HG03103 (cell line): Measurements from ENCODE around the gene NEDD4L.
"Not testable (repeated sequence)": the region's sequence is repeated elsewhere in the genome, so short reads cannot be mapped to it uniquely, and the experiment has no call there.

Experiments used
- ATAC-seq: cut with Tn5 transposase; IDR thresholded peaks from one replicate; pipeline ENCODE4 v1.9.1; 2021; ENCODE audit warnings: low read depth; ENCODE audit not compliant: unreplicated experiment

NEDD4L gene

DNA sequence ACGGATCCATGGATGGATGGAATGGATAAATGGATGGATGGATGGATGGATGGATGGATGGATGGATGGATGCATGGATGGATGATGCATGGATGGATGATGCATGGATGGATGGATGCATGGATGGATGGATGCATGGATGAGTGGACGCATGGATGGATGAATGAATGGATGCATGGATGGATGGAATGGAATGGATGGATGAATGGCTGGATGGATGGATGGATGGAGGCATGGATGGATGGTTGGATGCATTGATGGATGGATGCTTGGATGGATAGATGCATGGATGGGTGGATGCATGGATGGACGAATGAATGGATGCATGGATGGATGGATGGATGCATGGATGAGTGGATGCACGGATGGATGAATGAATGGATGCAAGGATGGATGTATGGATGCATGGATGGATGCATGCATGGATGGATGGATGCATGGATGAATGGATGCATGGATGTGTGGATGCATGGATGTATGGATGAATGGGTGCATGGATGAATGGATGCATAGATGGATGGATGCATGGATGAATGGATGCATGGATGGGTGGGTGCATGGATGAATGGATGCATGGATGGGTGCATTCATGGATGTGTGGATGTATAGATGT lies 375.7 kb downstream of the NEDD4L start:
- no peak for ATAC-seq

DNA sequence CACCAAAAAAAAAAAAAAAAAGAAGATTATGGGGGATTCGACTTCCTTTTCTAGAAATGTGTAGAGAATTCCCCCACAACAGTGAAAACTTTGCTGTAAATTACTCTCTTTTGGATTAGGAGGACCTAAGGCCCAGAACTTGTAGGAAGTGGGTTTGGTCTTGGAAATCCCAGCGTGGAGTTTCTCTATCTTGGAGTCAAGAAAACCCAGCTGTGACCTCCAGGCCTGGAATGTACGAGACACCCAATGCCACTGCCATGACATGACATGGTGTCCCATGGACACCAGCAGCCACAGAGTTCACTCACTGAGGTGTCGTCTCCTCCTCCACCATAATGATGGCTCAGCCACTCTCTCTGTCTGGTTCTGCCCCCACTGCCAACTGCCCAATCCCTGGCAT lies 382.6 kb downstream of the NEDD4L start:
- ATAC-seq: no peak

DNA sequence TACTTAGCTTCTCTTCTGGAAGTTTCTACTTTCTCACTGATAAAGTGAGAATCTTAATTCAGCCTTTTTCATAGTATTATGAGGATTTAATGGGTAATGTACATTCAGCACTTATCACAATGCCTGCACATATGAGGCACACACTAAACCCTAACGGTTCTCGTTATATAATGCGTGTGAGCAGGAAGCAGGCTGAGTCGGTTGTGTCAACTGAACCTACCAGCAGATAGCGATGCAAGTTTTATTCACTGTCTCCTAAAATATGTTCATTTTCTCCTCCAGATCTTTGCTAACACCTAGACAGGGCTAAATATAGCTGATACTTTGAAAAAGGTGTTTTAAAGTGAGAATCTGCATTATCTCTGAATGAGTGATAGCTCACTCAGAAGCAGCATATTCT lies 383.3 kb downstream of the NEDD4L start:
- ATAC-seq: no peak

DNA sequence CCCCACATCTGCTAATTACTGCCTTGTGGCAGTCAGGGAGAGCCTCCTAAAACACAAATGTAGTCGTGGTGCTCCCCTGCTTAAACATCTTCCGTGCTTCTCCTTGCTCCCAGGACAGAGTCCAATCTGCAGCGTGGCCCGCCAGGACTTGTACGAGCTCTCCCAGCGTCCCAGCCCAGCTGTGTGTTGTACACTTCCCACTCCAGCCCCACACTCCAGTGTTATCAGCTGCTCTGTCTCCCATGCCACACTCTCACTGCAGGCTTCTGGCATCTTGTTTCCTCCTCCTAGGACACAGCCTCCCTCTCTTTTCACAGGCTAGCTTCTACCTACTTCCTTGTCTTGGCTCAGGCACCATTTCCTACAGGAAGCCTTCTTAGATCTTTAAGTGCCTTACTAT lies 385.4 kb downstream of the NEDD4L start:
- ATAC-seq: no peak

DNA sequence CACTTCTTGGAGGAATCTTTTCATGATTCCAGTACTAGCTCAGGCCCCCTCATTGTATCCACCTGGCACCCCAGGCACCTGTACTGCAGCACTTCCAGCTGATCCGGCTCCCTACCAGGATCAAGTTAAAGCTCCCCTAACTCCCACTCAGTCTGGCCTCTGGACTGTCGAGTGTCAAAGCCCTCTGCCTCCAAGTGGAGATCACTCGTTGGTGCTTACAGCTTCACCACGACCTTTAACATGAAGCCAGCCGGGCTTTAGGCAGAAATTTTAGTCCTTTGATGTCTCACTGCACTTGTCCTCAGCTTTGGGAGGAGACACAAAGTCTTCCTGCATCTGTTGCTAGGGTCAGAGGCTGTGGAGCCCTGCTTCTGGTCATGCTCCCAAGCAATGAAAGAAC lies 387.2 kb downstream of the NEDD4L start:
- ATAC-seq: no peak

DNA sequence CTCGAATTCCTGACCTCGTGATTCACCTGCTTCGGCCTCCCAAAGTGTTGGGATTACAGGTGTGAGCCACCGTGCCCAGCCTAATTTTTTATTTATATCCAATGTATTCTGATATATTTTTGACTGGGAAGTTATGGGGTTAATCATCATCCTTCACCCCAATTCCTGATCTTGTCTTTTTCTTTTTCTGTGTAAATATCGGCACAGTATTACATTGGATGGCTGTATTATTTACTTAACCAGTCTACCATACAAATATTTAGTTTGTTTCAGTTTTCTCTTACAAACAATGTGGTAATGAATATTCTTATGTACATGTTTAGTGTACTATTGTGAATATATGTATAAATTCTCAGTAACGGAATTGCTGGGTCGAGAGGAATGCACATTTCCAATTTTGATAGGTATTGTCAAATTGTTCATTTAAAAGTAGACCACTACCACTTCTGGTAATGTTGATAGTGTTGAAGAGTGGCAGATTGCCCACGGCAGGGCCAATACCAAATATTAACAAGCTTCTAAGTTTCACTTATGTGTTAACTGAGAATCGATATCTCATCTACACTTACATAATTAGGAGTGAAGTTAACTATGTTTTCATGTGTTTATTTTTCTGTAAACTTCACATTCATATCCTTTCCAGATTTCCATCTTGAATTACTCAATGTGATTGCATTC lies 388.2 kb downstream of the NEDD4L start:
- no peak for ATAC-seq

DNA sequence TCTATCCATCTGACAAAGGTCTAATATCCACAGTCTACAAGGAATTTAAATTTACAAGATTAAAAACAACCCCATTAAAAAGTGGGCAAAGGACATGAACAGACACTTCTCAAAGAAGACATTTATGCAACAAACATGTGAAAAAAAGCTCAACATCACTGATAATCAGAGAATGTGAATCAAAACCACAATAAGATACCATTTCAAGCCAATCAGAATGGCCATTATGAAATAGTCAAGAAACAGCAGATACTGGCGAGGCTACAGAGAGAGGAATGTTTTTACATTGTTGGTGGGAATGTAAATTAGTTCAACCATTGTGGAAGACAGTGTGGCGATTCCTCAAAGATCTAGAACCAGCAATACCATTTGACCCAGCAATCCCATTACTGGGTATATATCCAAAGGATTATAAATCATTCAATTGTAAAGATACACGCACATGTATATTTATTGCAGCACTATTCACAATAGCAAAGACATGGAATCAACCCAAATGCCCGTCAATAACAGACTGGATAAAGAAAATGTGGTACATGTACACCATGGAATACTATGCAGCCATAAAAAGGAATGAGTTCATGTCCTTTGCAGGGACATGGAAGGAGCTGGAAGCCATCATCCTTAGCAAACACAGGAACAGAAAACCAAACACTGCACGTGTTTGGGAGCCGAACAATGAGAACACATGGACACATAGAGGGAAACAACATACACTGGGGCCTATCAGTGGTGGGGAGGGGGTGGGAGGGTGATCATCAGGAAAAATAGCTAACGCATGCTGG lies 391.4 kb downstream of the NEDD4L start:
- not testable (repeated sequence) for ATAC-seq

DNA sequence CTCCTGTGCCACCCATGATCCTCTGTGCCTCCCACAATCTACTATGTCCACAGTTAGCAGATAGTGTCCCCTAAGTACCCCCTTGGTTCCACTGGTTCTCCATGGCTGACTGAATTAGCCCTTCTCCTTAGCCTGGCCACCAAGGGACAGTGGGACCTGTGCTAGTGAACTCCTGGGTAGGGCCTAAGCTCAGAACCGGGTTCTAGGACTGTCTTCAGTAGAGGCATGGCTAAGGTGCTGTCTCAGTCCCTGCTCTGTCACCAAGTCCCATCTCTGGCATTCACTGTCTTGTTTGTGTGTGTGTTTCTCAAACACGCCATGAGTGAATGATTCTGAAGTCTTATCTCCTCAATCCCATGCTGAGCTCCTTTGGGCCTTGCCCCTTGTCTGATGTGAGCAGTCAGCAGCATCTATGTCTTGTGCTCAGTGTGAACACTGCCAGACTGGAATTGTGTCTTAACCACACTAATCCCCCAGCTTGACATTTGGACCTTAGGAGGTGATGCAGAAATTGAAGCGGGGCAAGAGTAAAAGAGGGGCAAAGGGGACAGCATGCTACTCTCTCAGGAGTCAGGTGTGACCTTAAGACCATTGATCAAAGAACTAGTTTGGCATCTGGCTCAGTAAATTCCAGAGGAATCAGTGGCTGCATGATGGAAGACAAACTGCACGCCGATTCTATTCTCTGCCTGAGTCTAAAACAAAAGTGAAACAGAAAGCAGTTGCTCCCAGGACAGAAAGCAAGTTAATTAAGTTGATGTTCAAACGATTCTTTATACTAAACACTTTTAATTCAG lies 394.3 kb downstream of the NEDD4L start:
- ATAC-seq: no peak

DNA sequence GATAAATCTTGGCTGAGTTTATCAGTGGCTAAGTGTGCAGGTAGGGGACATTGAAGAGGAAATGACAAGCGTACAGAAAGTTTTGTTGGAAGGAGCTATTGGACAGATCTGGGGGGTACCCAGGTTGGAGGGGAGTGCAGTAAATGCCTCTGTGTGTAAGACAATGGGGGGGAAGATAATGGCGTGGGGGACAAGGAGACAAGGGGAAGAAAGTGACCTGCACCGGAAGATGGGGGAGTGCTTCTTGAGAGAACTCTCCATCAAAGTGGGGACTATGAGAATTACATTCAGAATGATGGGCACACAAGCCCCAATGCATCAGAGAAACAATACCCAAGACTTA lies 394.9 kb downstream of the NEDD4L start:
- no peak for ATAC-seq

DNA sequence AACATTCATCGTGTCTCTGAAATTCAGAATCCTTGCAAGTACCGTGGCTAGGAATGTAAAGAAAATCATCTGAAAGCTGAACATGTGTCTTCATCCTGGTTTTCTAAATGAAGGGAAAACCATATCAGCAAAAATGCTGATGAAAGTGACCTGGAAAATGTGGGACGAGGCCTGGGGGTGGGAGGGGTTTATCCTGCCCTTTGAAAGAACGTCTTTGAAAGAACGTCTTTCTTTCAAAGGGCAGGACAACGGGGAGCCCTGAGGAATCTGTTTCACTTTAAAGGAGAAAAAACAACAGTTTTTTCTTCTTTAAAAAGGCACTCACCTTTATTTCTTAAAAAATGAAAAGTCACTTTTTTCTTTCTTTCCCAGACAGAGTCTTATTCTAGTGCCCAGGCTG lies 399.6 kb downstream of the NEDD4L start:
- ATAC-seq: no peak

DNA sequence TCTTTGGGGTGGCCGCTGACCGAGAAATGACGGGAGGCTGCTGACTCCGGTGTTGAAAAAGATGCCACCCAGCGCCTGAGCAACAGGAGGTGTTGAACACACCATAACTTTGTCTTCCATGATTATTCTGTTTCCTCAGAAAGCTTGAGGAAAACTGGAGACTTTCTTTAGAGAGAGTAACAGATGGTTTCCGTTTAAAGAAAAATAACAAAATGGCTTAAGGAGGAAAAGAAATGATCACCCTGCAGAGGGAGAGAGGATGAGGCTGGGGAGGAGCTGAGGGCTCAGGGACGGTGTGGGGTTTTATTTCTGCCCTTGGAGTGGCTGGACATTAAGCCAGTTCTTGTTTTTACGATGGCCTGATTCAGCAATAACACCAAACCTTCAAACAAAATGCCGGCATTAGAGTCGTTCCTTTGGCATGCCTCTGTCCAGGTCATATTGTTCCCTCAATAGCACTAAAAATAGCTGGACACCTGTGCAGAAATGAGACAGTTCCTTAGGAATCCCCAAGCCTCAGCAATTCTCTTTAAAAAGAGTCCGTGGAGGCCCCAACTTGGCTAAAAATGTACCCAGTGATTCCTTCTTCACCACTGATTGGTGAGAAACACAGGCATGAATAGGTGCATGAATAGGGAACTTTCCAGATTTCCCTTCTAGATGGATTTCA lies 402.5 kb downstream of the NEDD4L start:
- ATAC-seq: no peak

DNA sequence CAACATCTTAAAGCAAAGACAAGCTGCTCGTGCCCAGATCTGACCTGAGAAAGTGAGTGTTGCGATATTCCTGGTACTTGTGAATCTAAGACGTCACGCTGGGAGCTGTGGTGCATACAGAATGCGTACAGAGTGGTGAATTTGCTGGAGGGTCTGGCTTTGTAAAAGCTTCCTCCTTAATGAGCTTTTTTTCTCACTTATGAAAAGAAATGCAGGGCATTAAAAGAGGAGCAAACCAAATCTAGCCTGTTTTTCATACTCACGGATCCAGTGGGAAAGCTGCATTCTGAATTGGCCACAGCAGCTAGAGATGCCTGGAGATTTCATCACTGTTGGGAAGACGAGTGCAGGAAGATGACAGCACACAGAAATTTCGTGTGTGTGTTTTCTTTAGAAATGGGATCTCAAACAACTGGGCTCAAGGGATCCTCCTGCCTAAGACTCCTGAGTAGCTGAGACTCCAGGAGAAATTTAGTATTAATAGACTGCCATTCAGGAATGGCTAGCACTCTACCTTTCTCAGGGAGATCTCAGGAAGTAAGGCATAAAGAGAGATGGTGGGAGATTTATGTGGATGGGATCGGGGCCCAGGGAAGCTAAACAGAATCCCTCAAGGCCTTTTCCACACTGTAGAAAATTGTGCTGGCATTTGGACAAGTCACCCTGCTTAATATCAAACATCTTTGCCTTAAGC lies 403.5 kb downstream of the NEDD4L start:
- ATAC-seq: no peak

DNA sequence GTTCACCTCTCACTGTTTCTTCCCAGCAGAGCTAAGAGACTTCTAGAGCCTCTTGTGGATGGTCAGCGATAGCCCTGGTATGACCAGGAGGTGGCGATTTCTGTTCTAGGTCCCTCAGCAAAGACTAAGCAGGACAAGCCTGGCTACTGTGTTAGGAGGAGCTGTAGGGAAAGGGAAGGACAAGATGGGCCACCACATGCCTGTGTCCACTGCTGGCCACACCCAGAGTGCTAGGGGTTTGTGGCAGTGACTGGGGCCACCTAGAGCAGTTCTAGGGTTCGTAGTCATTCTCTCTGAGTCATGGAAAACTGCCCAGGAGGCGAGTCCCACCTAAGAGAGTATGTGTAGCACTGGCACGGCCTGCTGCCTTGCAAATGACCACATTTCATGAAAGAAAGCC lies 405.4 kb downstream of the NEDD4L start:
- no peak for ATAC-seq
